ENCODE data around the gene PGR. TPM values are rescaled to one million over a fixed set of nuclear protein-coding genes. Genes with fewer than 3 reads are reported as not detected.

PGR gene
- total and polyA plus RNA-seq, 2 of the 8 experiments (the other 6 are each of a cell fraction or from before 2014, with no cell fraction given), result 0.03 to 0.35 TPM

GRCh38 chr11:101063706-101064105 is 65.9 kb downstream of the PGR start:
- Histone ChIP-seq H3K79me2 (ENCODE audit: control insufficient read depth in 1 of 2, insufficient read depth in 2 of 2, low read length in 2 of 2) (no peaks in the 10 kb centered on the region), H4K5ac (ENCODE audit: insufficient read length, low read depth, low read length) (no peak overlapping the region), H3K27me3 (replicated peaks in 1 of 4; ENCODE audit: control insufficient read depth in 3 of 4, extremely low read depth in 1 of 4, insufficient read depth in 3 of 4, low read length in 3 of 4) (no peaks in the 10 kb centered on the region), H2BK20ac (ENCODE audit: low read length) (no peak overlapping the region), H3K4ac (replicated peaks; ENCODE audit: insufficient read length, low read depth, low read length) (no peak overlapping the region), H2BK12ac (ENCODE audit: low read depth, low read length) (no peak overlapping the region), H2AK5ac (ENCODE audit: low read depth, low read length) (no peak overlapping the region), H3K9me3 (ENCODE audit: insufficient read depth in 2 of 2, low read depth in 1 of 2, low read length in 1 of 2) (no peaks in the 10 kb centered on the region), H3K23me2 (ENCODE audit: low read depth, low read length) (no peaks in the 10 kb centered on the region), H2BK5ac (ENCODE audit: low read depth, low read length) (no peak overlapping the region), H3K18ac (ENCODE audit: extremely low read depth, low read length) (no peak overlapping the region), H3K9ac (replicated peaks in 1 of 4; ENCODE audit: extremely low read depth in 1 of 4, low read depth in 3 of 4, low read length in 3 of 4) (no peak overlapping the region), H2BK120ac (replicated peaks; ENCODE audit: low read depth, low read length) (no peak overlapping the region), H3K14ac (ENCODE audit: insufficient read length) (no peak overlapping the region), H3K4me1 (replicated peaks in 1 of 4; ENCODE audit: control insufficient read depth in 3 of 4, insufficient read depth in 4 of 4, low read length in 3 of 4) (no peaks in the 10 kb centered on the region), H4K8ac (ENCODE audit: extremely low read depth, insufficient read depth, low read length) (no peak overlapping the region), H4K91ac (replicated peaks; ENCODE audit: insufficient read length, low read length) (no peak overlapping the region), H3K27ac (ENCODE audit: low read depth, low read length) (no peak overlapping the region), H3K4me2 (ENCODE audit: insufficient read depth in 1 of 2, low read depth in 2 of 2, low read length in 2 of 2) (no peak overlapping the region), H3K56ac (replicated peaks; ENCODE audit: insufficient read length, low read depth, low read length) (no peak overlapping the region), H3K23ac (ENCODE audit: insufficient read length) (no peak overlapping the region), H3K79me1 (ENCODE audit: low read depth, low read length) (no peaks in the 10 kb centered on the region), H2BK15ac (ENCODE audit: low read length) (no peak overlapping the region), H2AFZ (ENCODE audit: low read length) (no peak overlapping the region), H3K4me3 (ENCODE audit: extremely low read depth in 1 of 4, insufficient read depth in 2 of 4, low read depth in 3 of 4, low read length in 4 of 4) (no peak overlapping the region), H4K20me1 (replicated peaks in 1 of 2; ENCODE audit: control insufficient read depth in 1 of 2, insufficient read depth in 2 of 2, low read length in 2 of 2) (no peaks in the 10 kb centered on the region), H3K36me3 (ENCODE audit: control insufficient read depth in 2 of 4, insufficient read depth in 4 of 4, low read length in 3 of 4) (no peaks in the 10 kb centered on the region)
- ChIA-PET CTCF (ENCODE audit: partially characterized antibody) (no interaction called here), POLR2A (ENCODE audit: partially characterized antibody) (interaction anchor here (1.0 kb wide), 1 partner anchor 10 kb away, joined by 3 read pairs; no protein-coding TSS in a partner anchor)
- DNase-seq (ENCODE audit: low read depth in 1 of 2, low spot score in 2 of 2) (no peak), FAIRE-seq (no peak)
- 78% methylated on average over 3 of the region's 3 CpGs; no CpG with 5 or more reads in 1 of the 2 experiments for WGBS, 2 experiments (ENCODE audit: extremely low coverage in 1 of 2, insufficient coverage in 1 of 2, insufficient read length in 1 of 2, insufficient replicate concordance in 2 of 2, low coverage in 1 of 2, low lambda C conversion rate in 2 of 2, missing lambda C conversion rate in 1 of 2)
- TF ChIP-seq POLR2A (IDR thresholded peaks at IDR 0.05; ENCODE audit: control extremely low read depth in 1 of 2, low read depth in 2 of 2, low read length in 2 of 2) (no peak), BACH1 (IDR thresholded peaks at IDR 0.05; ENCODE audit: low read length) (no peak), RAD21 (IDR thresholded peaks at IDR 0.05 in 1 of 2, conservative IDR thresholded peaks at IDR 0.05 in 1 of 2; ENCODE audit: low read depth in 2 of 2, low read length in 2 of 2) (no peak), GTF2F1 (IDR thresholded peaks at IDR 0.05; ENCODE audit: borderline replicate concordance, low read depth, low read length) (no peak), EP300 (IDR thresholded peaks at IDR 0.05; ENCODE audit: borderline replicate concordance in 1 of 2, low read depth in 2 of 2, low read length in 2 of 2) (no peak), SIN3A (conservative IDR thresholded peaks at IDR 0.05 in 1 of 2, IDR thresholded peaks at IDR 0.05 in 1 of 2; ENCODE audit: low read depth in 1 of 2, low read length in 2 of 2) (no peak), RXRA (IDR thresholded peaks at IDR 0.05; ENCODE audit: insufficient read depth, low read depth, low read length) (no peak), EGR1 (IDR thresholded peaks at IDR 0.05; ENCODE audit: borderline replicate concordance, low read depth, low read length) (no peak), CHD1 (IDR thresholded peaks at IDR 0.05; ENCODE audit: low read depth, low read length) (no peak), BRCA1 (IDR thresholded peaks at IDR 0.05; ENCODE audit: low read depth, low read length) (no peak), TCF12 (IDR thresholded peaks at IDR 0.05; ENCODE audit: low read depth, low read length) (no peak), KDM1A (IDR thresholded peaks at IDR 0.05; ENCODE audit: borderline replicate concordance, low read length) (no peak), CBX5 (IDR thresholded peaks at IDR 0.05; ENCODE audit: low read depth, low read length) (no peak), ZNF274 (IDR thresholded peaks at IDR 0.05; ENCODE audit: borderline replicate concordance, extremely low read depth, low read length) (no peak), SP4 (IDR thresholded peaks at IDR 0.05; ENCODE audit: low read length) (no peak), JUN (IDR thresholded peaks at IDR 0.05; ENCODE audit: low read depth, low read length) (no peak)
